GM18505 (cell line): ENCODE data around the gene RASD1.
"Not testable (repeated sequence)": the region's sequence is repeated elsewhere in the genome, so short reads cannot be mapped to it uniquely, and the experiment has no call there.

Experiments used
- ATAC-seq: cut with Tn5 transposase; IDR thresholded peaks from one replicate; pipeline ENCODE4 v1.9.1; 2021; ENCODE audit not compliant: unreplicated experiment
- POLR2A ChIP-seq: IDR thresholded peaks from 4 replicates; pipeline ENCODE4 v1.6.1; 2011; ENCODE audit warnings: borderline replicate concordance; ENCODE audit not compliant: insufficient read depth, insufficient read length; ENCODE audit errors: extremely low read depth

RASD1 gene

DNA sequence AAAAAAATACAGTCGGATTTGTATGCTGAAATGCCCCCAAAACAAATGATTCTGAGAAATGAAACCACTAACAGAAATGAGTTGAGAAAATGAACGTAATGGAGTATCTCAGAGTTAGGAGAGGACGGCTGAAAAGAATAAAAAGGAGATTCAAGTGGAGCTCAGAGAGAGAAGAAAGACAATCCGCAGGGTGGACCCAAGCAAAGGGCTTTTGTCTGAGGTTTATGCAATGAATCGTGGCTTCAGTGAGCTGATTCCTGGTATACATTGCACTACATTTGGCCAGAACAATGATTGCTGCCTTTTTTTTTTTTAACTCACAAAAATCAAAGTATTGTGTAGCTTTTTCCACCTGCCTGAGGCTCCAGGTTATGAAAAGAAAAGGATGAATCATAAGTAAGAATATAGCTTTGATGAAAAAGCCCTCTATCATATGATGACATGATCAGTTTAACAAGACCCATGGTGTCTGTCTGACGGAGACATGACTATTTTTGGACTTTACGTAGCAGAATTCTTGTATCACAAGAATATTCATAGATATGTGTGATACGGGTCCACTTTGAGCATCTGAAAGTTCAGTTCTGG lies 23.8 kb downstream of the RASD1 start:
- no peak for TF ChIP-seq POLR2A

DNA sequence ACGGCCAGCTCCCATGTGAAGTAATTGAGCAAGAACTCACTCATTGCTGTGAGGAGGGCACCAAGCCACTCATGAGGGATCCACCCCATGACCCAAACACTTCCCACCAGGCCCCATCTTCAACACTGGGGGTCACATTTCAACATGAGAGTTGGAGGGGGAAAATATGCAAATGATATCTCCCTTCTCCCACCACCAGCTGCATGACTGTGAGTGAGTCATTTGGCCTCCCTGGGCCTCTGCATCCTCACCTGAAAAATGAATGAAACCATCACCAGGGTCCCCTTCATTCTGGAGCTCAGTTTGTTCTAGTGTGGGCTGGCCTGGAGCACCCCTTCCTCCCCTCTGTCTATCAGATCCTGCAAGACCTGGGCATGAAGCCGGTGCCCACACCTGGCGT lies 26.2 kb downstream of the RASD1 start:
- no peak for ATAC-seq
- no peak for TF ChIP-seq POLR2A

More for the DNA sequence above, 23.8 kb downstream of the RASD1 start:
- no peak for ATAC-seq

DNA sequence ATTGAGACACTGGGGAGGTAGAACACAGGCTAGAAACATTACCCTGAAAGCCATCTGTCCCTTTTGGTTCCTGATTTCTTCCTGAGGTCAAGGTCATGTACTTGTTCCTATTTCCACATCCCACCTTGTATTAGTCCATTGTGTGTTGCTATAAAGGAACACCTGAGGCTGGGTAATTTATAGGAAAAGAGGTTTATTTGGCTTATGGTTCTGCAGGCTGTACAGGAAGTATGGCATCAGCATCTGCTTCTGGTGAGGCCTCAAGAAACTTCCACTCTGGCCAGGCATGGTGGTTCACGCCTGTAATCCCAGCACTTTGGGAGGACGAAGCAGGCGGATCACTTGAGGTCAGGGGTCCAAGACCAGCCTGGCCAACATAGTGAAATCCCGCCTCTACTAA lies 26.8 kb downstream of the RASD1 start:
- no peak for TF ChIP-seq POLR2A
- ATAC-seq: no peak

- TF ChIP-seq POLR2A: no peak
- ATAC-seq: no peak
These were observed 27.8 kb downstream of the RASD1 start for GRCh38 chr17:17468217-17469010.

GRCh38 chr17:17467720-17468119 lies 28.5 kb downstream of the RASD1 start:
- no peak for ATAC-seq
- no peak for TF ChIP-seq POLR2A

DNA sequence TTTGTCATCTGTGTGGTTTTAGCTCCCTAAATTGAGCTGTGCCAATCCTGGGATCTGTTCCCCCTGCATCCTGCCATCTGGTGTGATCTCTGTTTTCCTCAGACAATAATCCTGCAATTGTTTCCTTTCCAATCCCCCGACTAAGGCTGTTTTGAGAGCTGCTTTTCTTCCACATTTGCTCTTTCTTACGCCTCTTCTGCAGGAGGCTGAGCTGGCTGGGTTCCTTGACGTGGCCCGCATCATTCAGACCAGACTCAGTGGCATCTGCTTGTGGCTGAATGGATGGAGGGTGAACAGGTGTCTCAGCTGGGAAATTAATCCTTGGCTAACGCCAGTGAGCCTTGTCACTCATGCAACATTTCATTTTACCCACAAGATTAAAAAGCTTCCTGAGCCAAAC lies 29.2 kb downstream of the RASD1 start:
- ATAC-seq: no peak

GRCh38 chr17:17466511-17466910 lies 29.7 kb downstream of the RASD1 start:
- TF ChIP-seq POLR2A: no peak
- no peak for ATAC-seq

More for the DNA sequence above, 29.2 kb downstream of the RASD1 start:
- TF ChIP-seq POLR2A: no peak

- not testable (repeated sequence) for ATAC-seq
These were observed 30.3 kb downstream of the RASD1 start for GRCh38 chr17:17465878-17466277.

DNA sequence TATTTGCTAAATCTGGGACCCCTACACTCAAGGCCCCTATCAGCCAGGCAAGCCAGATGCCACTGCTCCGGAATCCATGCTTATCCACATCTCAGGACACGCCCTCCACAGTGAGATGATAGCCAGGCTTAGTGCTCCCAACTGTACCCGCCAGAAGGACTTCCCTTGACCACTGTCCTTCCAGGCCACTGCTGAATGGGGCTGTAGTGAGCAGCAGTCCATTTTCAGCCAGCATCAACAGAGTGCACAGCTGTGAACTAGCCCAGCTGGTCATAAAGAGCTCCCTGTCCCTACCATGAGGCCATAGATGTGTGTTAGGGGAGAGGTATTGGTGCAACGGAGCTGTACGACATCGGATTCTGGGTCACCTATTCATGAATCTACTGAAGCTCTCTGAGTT lies 32.4 kb downstream of the RASD1 start:
- no peak for TF ChIP-seq POLR2A
- ATAC-seq: no peak

- TF ChIP-seq POLR2A: no peak
- no peak for ATAC-seq
These were observed 34.0 kb downstream of the RASD1 start for GRCh38 chr17:17462048-17462824.

- no peak for TF ChIP-seq POLR2A
- ATAC-seq: no peak
These were observed 36.2 kb downstream of the RASD1 start for GRCh38 chr17:17460038-17460437.

GRCh38 chr17:17457680-17458079 lies 38.5 kb downstream of the RASD1 start:
- no peak for TF ChIP-seq POLR2A
- ATAC-seq: no peak

DNA sequence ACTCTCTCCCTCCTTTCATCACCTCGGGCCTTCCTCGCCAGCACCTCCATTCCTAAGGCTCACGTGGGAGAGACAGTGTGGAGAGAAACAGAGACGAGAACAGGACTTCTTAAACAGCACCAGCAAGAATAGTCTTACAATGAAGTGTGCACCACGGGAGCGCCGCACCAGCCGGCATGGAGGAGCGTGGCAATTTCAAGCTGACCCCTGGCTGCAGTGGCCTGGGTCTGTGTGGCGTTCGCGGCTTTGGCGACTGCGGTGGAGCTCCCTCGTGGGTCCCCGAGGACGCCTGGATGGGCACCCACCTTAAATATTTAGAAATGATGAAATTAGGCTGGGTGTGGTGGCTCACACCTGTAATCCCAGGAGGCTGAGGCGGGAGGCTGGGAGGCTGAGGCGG lies 39.9 kb downstream of the RASD1 start:
- TF ChIP-seq POLR2A: no peak

GRCh38 chr17:17455173-17455572 lies 41.0 kb downstream of the RASD1 start:
- TF ChIP-seq POLR2A: no peak
- no peak for ATAC-seq

More for the DNA sequence above, 39.9 kb downstream of the RASD1 start:
- no peak for ATAC-seq

- ATAC-seq: not testable (repeated sequence)
These were observed 41.5 kb downstream of the RASD1 start for GRCh38 chr17:17454700-17455099.

- no peak for TF ChIP-seq POLR2A
- ATAC-seq: no peak
These were observed 41.9 kb downstream of the RASD1 start for GRCh38 chr17:17454276-17454675.
